HG02970 (cell line): ENCODE results near the gene BRI3.

Source experiments
- ATAC-seq: cut with Tn5 transposase; IDR thresholded peaks from one replicate; pipeline ENCODE4 v1.9.1; 2021; ENCODE audit warnings: mild to moderate bottlenecking, moderate library complexity, moderate number of reproducible peaks; ENCODE audit not compliant: unreplicated experiment, low FRiP score

Gene BRI3

DNA sequence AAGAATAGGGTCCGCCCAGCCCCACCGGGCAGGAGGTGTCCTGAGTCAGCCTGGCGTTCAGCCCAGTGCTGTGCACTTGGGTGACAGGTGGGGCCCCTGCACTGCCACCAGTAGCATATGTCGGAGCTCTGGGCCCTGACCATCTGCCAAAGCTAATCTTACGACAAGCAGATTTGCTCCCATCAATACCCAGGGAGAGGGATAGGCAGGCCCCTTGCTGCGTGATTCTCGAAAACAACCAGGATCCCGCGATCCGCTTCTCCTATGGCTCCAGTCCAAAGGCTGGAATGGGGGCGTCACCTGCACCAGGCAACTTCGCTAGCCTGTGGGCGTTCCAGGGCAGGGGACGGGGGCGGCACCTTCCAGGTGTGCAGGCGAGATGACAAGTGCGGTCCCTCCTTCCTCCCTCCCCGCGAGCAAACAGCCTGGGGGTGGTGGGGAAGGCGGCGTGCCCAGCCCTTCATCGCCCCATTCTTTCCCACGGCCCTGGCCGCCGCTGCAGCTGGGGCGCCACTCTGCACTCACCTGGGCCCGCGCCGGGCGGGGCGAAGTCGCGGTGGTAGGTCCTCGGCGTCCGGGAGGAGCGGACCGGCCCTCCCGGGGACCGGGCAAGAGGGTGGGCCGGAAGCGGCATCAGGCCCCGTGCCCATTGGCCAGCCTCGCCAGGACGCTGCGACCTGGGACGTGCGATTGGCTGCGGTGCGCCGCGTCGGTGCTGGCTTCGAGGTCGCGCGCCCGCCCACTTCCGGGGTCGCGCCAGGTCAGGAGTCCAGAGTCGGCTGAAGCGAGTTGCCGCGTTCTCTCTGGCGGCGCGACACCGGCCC lies 29.7 kb upstream of the BRI3 start, which contains the start of gene TECPR1:
TSS of gene TECPR1 (minus strand) at position 632 of the 824 bp plus-strand sequence. CDS start 6,086 bp downstream, outside the sequence.
- ATAC-seq: peak; percentile 99

DNA sequence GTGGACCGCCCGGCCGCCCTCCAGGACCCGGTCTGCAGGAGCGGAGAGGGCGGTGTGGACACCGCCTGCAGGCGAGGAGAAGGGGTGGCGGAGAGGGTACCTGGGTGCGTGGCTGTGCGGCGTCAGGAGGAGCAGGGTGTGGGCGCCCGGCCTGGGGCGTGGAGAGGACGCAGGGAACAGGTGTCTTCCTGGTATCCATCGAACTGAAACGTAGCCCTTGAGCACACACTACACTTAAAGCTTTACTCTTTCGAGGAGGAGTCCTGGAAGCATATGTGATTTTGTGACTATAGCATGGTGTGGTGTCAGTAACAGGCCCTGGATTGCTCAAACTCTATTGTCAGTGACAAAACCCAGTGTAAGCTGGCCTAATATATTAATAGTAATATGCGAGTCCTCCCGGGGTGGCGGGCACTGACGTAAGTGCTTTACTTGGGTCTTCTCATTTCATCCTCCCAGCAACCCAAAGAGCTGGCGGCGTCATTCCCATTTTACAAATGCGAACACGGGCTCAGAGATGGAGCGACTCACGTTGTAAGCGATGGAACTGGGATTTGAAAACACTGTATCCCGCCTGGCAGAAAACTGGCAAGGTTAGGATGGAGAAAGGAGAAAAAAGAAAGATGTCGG lies 28.9 kb upstream of the BRI3 start:
- no peak for ATAC-seq

- no peak for ATAC-seq
Measured at GRCh38 chr7:98254516-98254915, 27.0 kb upstream of the BRI3 start.

DNA sequence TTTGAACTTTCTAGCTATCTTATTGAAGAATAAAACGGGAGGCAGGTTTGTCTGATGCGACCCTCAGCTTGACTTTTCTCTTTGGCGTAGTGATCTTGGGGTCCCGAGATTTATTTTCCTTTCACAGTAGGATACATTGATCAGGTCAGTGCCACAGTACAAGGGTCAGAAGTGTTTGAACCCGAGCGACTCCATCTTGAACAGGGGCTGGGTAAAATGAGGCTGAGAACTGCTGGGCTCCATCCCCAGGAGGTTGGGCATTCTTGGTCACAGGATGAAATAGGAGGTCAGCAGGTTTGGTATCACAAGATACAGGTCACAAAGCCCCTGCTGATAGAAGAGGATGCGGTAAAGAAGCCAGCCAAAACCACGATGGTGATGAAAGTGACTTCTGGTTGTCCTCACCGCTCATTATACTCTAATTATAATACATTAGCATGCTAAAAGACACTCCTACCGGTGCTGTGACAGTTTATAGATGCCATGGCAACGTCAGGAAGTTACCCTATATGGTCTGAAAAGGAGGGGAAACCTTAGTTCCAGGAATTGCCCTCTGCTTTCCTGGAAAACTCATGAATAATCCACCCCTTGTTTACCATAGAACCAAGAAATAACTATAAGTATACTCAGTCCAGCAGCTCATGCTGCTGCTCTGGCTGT lies 26.4 kb upstream of the BRI3 start:
- ATAC-seq: no peak

GRCh38 chr7:98256431-98256830 lies 25.1 kb upstream of the BRI3 start:
- no peak for ATAC-seq

- no peak for ATAC-seq
Measured at GRCh38 chr7:98257701-98258100, 23.8 kb upstream of the BRI3 start.

GRCh38 chr7:98265841-98266271 lies 15.6 kb upstream of the BRI3 start:
- no peak for ATAC-seq

DNA sequence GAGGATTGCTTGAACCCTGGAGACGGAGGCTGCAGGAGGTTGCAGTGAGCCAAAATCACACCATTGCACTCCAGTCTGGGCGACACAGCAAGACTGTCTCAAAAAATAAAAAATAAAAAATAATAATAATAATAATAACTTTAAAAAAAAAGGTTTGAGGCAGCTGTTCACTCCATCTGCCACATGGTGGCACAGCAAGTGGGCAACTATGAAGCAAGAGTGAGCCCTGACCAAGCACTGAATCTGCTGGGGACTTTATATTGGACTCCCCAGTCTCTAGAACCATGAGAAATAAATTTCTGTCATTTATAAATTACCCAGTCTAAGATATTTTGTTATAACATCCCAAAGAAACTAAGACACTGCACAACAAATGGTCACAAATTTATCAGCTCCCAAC lies 14.6 kb upstream of the BRI3 start:
- ATAC-seq: no peak

DNA sequence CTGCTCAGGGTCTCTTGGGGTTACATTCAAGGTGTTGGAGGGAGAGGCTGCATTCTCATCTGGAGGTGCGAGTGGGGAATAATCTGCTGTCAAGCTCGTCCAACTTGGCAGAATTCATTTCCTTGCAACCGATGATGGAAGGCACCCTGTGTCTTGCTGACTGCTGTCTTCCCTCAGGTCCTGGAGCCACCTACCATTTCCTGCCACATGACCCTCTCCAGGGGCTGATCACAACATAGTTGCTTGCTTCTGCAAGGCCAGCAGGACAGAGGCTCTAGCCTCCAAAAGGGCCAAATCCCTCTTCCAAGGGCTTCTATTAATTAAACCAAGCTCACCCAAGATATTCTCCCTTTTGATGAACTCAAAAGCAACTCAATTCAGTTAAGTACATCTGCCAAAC lies 14.2 kb upstream of the BRI3 start:
- no peak for ATAC-seq

DNA sequence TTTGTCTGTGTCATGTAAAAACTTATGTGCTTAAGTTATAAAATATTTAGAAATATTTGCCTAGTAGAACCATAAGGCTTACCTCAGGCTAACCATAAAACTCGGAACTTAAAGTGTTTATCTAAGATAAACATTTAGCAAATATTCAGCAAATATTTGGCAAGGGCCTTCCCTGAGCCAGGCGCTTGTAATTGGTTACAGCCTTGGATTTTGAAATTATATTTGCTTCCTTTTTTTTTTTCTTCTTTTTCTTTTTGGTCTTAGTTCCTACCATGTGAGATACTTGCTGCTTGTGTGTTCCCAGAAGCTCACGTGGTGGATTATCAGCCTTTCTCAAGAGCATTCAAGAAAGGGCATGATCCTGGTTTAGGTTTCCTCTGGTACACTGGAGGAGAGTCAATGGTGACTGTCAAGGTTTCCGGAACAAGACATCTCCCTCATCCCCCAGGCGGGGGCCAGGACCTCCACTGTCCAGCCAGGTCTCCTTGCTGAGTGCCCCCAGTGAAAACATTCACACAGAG lies 5.2 kb upstream of the BRI3 start:
- ATAC-seq: no peak

DNA sequence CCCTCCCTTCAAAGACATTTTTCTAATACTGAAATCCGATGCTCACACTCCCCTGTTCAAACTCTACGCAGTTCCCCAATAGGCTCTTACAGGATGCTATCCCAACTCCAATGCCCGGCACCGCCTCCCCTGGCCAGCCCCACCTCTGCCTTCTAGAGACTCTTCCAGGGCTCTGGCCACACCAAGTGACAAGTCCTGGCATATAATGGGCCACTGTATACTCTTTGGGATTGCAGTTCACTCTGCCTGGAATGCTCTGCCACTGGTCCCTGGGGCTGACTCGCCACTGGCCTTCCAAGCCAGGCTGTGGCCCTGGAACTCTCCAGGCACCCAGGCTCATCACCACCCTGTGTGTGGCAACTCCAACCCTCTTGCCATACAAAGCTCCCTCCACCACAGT lies 3.1 kb upstream of the BRI3 start:
- no peak for ATAC-seq

- no peak for ATAC-seq
Measured at GRCh38 chr7:98278936-98279335, 2.5 kb upstream of the BRI3 start.

DNA sequence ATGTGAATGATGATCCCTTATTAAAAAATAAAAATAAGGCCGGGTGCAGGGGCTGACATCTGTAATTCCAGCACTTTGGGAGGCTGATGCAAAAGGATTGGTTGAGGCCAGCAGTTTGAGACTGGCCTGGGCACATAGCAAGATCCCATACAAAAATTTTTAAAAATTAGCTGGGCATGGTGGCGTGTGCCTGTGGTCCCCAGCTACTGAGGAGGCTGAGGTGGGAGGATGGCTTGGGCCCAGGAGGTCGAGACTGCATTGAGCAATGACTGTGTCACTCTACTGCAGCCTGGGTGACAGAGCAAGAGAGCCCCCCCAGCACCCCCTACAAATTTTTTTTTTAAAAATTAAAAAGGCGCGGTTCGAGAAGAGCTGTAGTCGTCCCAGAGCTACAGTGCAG lies 1.2 kb upstream of the BRI3 start:
- ATAC-seq: no peak

GRCh38 chr7:98281757-98282606 lies 496 bp downstream of the BRI3 start:
- peak; percentile 13 for ATAC-seq

- no peak for ATAC-seq
Measured at GRCh38 chr7:98282703-98283102, 1.2 kb downstream of the BRI3 start.

DNA sequence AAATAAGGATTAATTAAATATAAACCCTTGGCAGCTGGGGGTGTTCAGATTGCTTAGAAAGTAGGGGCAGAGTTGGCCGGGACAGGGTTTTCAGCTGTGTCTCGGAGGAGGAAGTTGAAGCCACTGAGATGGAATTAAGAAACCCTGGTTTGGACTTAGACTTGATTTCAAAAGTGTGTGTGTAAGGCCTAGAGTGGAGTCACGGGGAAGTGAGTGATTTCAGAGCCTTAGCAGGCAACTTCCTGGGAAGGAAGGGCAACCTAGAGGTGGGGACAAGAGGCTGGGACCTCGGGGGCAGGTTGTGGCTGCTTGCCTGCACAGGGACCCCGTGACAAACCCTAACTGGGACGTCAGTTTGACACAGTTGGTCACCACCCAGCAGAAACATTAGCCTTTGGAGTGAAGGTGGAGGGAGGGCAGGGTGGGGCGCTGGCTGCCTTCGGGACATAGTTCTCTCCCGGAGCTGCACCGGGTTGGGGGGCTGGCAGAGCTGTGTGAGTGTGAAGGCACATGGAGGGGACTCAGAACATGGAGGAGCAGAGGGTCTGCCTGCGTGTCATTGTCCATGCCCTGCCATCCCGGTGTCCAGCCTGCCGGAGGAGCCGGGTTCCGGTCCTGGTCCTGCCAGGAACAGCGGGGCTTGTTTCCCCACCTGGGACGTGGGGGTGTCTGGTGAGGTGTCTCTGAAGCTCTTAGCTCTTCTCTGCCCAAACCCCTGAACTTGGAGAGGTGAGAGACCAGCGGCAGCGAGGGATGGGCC lies 1.8 kb downstream of the BRI3 start:
- no peak for ATAC-seq

DNA sequence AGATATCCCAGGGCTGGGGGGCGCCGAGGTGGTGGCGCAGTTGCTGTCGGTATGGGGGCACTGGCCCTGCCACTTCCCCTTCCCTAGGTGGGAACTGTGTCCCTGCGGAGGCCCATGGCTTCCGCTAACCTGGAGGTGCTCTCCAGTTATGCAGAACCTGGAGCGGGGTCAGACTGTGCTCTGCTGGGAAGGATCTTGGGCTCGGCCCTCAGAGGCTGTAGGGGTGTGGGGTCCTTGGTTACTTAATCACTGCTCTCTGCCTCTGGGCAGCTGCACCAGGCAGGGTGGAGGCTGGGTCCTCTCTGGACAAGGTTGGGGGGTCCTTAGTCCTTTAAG lies 2.4 kb downstream of the BRI3 start:
- no peak for ATAC-seq

DNA sequence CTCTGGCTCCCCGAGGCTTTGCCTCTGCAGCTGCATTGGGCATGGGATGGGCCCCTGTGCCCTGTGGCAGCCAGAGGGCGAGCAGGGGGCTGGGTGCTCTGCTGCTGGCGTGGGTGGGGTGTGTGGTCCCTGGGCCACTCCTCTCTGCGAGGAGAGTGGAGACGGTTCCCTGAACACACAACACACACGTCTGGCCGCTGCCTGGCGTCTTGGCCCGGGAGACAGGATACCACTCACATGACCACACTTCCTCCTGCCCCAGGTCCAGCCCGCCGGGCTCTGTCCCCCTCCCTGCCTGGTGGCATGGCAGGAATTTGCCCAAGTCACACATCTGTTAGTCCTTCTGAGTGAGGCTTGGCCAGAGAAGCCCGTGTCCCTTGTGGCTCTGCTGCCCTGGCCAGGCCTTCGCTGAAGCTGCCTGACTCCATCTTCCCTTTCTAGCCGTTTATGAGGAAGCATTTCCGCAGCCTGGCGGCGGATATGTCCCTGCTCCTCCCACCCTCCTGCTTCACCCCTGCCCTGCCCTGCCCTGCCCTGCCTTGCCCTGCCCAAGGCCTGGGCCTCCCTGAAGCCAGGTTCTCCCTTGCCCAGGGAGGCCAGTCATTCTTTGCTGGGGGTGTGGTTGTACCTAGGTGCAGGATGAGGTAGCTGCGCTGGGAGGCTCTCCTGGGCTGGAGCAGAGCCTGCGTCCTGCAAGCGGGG lies 3.0 kb downstream of the BRI3 start:
- no peak for ATAC-seq
